Skeletal muscle tissue (tissue), 4 donors: ENCODE measurements around the gene PPTC7. TPM values are rescaled to one million over a fixed set of nuclear protein-coding genes. Genes with fewer than 3 reads are reported as not detected.
"Not testable (repeated sequence)": the region's sequence is repeated elsewhere in the genome, so short reads cannot be mapped to it uniquely, and the experiment has no call there.

Experiments
- H3K27ac ChIP-seq: one replicate; pipeline ENCODE4 v1.7.0; 2013; ENCODE audit warnings: mild to moderate bottlenecking, low read depth, low read length, inconsistent platforms
- H3K27me3 ChIP-seq, 3 donors: one replicate each; pipeline ENCODE4 v1.7.0; 2013; ENCODE audit warnings: low read length in 3 of 3; ENCODE audit not compliant: control insufficient read depth in 3 of 3, insufficient read depth in 3 of 3
- H3K36me3 ChIP-seq, 3 donors: one replicate each; pipeline ENCODE4 v1.7.0; 2013; ENCODE audit warnings: low read length in 3 of 3; ENCODE audit not compliant: control insufficient read depth in 3 of 3, insufficient read depth in 3 of 3
- H3K4me1 ChIP-seq, 3 donors: one replicate each; pipeline ENCODE4 v1.7.0; 2013; ENCODE audit warnings: low read length in 3 of 3, mild to moderate bottlenecking in 3 of 3; ENCODE audit not compliant: control insufficient read depth in 3 of 3, insufficient read depth in 3 of 3
- H3K4me3 ChIP-seq, 3 donors: one replicate each; pipeline ENCODE4 v1.7.0; 2013; ENCODE audit warnings: low read length in 3 of 3
- H3K9ac ChIP-seq, 3 donors: one replicate each; pipeline ENCODE4 v1.7.0; 2013; ENCODE audit warnings: low read length in 3 of 3, mild to moderate bottlenecking in 3 of 3, moderate library complexity in 2 of 3, low read depth in 1 of 3
- H3K9me3 ChIP-seq, 3 donors: one replicate each; pipeline ENCODE4 v1.7.0; 2013; ENCODE audit warnings: low read length in 3 of 3; ENCODE audit not compliant: control insufficient read depth in 3 of 3
- total RNA-seq: library from RNA; depleted of rRNA; stranded (reverse); fragments of >200 nt; gene quantifications from one replicate; pipeline ENCODE4 v1.2.3, GENCODE V29; 2014
- donor health status: Osteomylitis.

The PPTC7 gene
- total RNA-seq, 1 donor from 2014 or later = 6.3 TPM

DNA sequence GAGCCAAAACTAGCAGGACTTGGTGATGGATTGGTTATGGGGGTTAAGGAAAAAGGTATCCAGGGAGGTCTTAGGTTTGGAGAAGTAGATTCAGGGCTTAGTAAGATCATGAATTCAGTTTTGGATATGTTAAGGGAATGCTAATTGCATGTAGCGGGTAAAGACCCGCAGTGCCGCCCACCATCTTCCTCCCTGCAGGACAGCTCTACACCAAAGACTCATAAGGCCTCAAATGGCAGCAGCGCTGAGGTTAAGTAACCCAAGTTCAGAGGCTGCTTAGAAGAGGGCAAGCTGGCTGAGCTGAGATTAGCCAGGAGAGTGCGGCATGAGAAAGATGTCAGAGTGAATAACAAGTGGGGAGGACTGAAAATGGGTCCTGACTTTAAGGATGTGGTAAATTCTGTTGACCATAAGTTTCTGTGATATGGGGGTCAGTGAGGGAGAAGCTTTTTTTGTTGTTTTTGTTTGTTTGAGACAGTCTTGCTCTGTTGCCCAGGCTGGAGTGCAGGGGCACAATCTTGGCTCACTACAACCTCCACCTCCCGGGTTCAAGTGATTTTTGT is 54.8 kb downstream of the PPTC7 start:
- Histone ChIP-seq H3K9me3 (no peaks in the 10 kb centered on the region), H3K4me1 (peaks cover 9 to 20% (median 10%) of the 10 kb centered on the region in 3 donors), H3K4me3 (no peak overlapping the region), H3K9ac (no peak overlapping the region), H3K27ac (no peak overlapping the region), H3K27me3 (no peaks in the 10 kb centered on the region), H3K36me3 (peaks cover 5 to 12% (median 11%) of the 10 kb centered on the region in 3 donors)

GRCh38 chr12:110520876-110521712 is 62.0 kb downstream of the PPTC7 start:
- not testable (repeated sequence) for H3K27me3 ChIP-seq, H3K4me1 ChIP-seq, H3K9me3 ChIP-seq, H3K36me3 ChIP-seq, H3K9ac ChIP-seq, H3K27ac ChIP-seq, H3K4me3 ChIP-seq

DNA sequence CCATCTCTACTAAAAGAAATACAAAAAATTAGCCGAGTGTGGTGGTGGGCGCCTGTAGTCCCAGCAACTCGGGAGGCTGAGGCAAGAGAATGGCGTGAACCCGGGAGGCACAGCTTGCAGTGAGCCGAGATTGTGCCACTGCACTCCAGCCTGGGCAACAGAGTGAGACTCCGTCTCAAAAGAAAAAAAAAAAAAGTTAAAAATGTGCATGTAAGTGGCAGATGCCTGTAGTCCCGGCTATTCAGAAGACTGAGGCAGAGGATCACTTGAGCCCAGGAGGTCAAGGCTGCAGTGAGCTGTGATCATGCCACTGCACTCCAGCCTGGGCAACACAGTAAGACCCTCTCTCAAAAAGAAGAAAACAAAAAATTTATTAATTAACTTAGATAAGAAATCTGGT is 65.1 kb downstream of the PPTC7 start:
- H3K36me3 ChIP-seq, H3K4me1 ChIP-seq, H3K27me3 ChIP-seq, H3K4me3 ChIP-seq, H3K9me3 ChIP-seq, H3K27ac ChIP-seq, H3K9ac ChIP-seq: not testable (repeated sequence)

- Histone ChIP-seq H3K9ac (no peak overlapping the region), H3K4me3 (no peak overlapping the region), H3K4me1 (no peaks in the 10 kb centered on the region), H3K9me3 (no peaks in the 10 kb centered on the region), H3K27me3 (no peaks in the 10 kb centered on the region), H3K27ac (no peak overlapping the region), H3K36me3 (no peaks in the 10 kb centered on the region)
Measured at GRCh38 chr12:110516995-110517394, 66.1 kb downstream of the PPTC7 start.

DNA sequence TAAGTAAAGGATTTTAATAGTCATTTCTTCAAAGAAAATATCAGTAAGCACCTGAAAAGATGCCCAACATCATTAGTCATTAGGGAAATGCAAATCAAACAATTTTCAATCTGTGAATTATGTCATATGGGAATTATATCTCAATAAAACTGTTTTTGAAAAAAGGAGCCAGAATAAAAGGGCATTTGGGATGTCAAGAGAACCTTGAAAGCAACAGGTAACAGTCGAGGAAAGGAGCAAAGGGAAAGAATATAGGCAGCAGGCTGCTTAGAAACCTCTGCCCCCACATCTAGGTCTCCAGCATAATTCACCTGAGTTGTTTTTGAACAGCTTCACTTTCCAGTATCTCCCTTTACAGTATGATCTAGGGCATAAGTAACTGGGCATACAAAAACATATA is 68.8 kb downstream of the PPTC7 start:
- Histone ChIP-seq H3K36me3 (no peaks in the 10 kb centered on the region), H3K9ac (no peak overlapping the region), H3K9me3 (no peaks in the 10 kb centered on the region), H3K4me1 (no peaks in the 10 kb centered on the region), H3K27ac (no peak overlapping the region), H3K27me3 (no peaks in the 10 kb centered on the region), H3K4me3 (no peak overlapping the region)

- Histone ChIP-seq H3K27me3 (no peaks in the 10 kb centered on the region), H3K27ac (no peak overlapping the region), H3K9ac (no peak overlapping the region), H3K36me3 (no peaks in the 10 kb centered on the region), H3K4me3 (no peak overlapping the region), H3K4me1 (no peaks in the 10 kb centered on the region), H3K9me3 (no peaks in the 10 kb centered on the region)
Measured at GRCh38 chr12:110513842-110514241, 69.3 kb downstream of the PPTC7 start.

- Histone ChIP-seq H3K4me3 (no peak overlapping the region), H3K27me3 (no peaks in the 10 kb centered on the region), H3K4me1 (no peaks in the 10 kb centered on the region), H3K9me3 (no peaks in the 10 kb centered on the region), H3K9ac (no peak overlapping the region), H3K27ac (no peak overlapping the region), H3K36me3 (no peaks in the 10 kb centered on the region)
Measured at GRCh38 chr12:110508071-110508586, 75.0 kb downstream of the PPTC7 start.

GRCh38 chr12:110505332-110505731 is 77.8 kb downstream of the PPTC7 start:
- Histone ChIP-seq H3K27ac (no peak overlapping the region), H3K4me3 (no peak overlapping the region), H3K36me3 (peaks cover 0 to 5% (median 0%) of the 10 kb centered on the region in 3 donors), H3K4me1 (peaks cover 12 to 18% (median 15%) of the 10 kb centered on the region in 3 donors), H3K9me3 (no peaks in the 10 kb centered on the region), H3K27me3 (no peaks in the 10 kb centered on the region), H3K9ac (no peak overlapping the region)

- no peak overlapping the region for H3K27ac ChIP-seq
- no peak overlapping the region for H3K9ac ChIP-seq
- H3K36me3 ChIP-seq = peaks cover 0 to 5% (median 0%) of the 10 kb centered on the region in 3 donors
- no peaks in the 10 kb centered on the region for H3K9me3 ChIP-seq
- H3K27me3 ChIP-seq = no peaks in the 10 kb centered on the region
- no peak overlapping the region for H3K4me3 ChIP-seq
- peaks cover 14 to 27% (median 23%) of the 10 kb centered on the region in 3 donors for H3K4me1 ChIP-seq
Measured at GRCh38 chr12:110503432-110503831, 79.7 kb downstream of the PPTC7 start.
